PC-9 (cell line): ENCODE data around the gene TTC32.

ENCODE experiments used
- EZH2 ChIP-seq: fragments of 200-600 bp; sonication (generic); IDR thresholded peaks from 2 replicates; pipeline ENCODE4 v1.8.0; 2017; ENCODE audit warnings: antibody characterized with exemption, low read depth
- TF ChIP-seq, protein P1 (sequence below): fragments of 200-600 bp; sonication (generic); conservative IDR thresholded peaks from 2 replicates; pipeline ENCODE4 v1.6.1; 2017; ENCODE audit warnings: mixed run types, antibody characterized with exemption, mild to moderate bottlenecking, moderate library complexity

GRCh38 chr2:19857100-19857499 is 44.7 kb downstream of the TTC32 start:
- TF ChIP-seq EZH2 = no peak
- TF ChIP-seq, protein P1, sequence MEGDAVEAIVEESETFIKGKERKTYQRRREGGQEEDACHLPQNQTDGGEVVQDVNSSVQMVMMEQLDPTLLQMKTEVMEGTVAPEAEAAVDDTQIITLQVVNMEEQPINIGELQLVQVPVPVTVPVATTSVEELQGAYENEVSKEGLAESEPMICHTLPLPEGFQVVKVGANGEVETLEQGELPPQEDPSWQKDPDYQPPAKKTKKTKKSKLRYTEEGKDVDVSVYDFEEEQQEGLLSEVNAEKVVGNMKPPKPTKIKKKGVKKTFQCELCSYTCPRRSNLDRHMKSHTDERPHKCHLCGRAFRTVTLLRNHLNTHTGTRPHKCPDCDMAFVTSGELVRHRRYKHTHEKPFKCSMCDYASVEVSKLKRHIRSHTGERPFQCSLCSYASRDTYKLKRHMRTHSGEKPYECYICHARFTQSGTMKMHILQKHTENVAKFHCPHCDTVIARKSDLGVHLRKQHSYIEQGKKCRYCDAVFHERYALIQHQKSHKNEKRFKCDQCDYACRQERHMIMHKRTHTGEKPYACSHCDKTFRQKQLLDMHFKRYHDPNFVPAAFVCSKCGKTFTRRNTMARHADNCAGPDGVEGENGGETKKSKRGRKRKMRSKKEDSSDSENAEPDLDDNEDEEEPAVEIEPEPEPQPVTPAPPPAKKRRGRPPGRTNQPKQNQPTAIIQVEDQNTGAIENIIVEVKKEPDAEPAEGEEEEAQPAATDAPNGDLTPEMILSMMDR = no peak
